Measurements from ENCODE around the gene SPOCK1. TPM values are rescaled to one million over a fixed set of nuclear protein-coding genes. Genes with fewer than 3 reads are reported as not detected.

SPOCK1 gene
- total RNA-seq, 1 donor from 2014 or later, result 28.6 TPM

- intact Hi-C loops (cut with micrococcal nuclease), result no loop called here
Observed at GRCh38 chr5:137200906-137201700, 298.0 kb downstream of the SPOCK1 start.

DNA sequence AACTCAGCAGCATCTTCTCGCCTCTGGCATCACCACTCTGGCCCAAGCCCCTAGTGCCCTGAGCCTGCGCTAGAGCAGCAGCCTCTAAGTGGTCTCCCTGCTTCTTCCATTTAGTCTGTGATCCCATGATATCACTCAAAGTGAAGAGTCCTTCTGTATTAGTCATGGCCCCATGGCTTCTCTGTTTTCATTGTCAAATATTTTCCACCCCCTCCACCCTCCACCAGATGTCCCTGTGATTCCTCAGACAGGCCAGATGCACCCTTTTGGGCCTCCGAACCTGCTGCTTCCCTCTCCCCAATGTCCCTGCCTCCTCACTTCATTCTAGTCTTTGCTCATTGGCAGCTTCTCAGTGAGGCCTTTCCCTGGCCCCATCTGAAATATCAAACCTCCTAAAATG is 299.2 kb downstream of the SPOCK1 start:
- no peaks in the 10 kb centered on the region for H3K4me1 ChIP-seq
- H3K27ac ChIP-seq (replicated peaks), result no peak overlapping the region
- no peak for TF ChIP-seq CTCF (IDR thresholded peaks at IDR 0.05; ENCODE audit: borderline replicate concordance)
- peaks cover 5% of the 10 kb centered on the region for H3K27me3 ChIP-seq (ENCODE audit: low read depth)
- H3K36me3 ChIP-seq, result no peaks in the 10 kb centered on the region
- no peak overlapping the region for H3K4me3 ChIP-seq
- DNase-seq, result no peak
- no peaks in the 10 kb centered on the region for H3K9me3 ChIP-seq (replicated peaks)
- intact Hi-C loops (cut with micrococcal nuclease), result no loop called here

More at GRCh38 chr5:137200906-137201700, 298.0 kb downstream of the SPOCK1 start:
- H3K36me3 ChIP-seq, result no peaks in the 10 kb centered on the region
- H3K27ac ChIP-seq (replicated peaks), result no peak overlapping the region
- TF ChIP-seq CTCF (IDR thresholded peaks at IDR 0.05; ENCODE audit: borderline replicate concordance), result no peak
- DNase-seq, result no peak
- H3K9me3 ChIP-seq (replicated peaks), result no peaks in the 10 kb centered on the region
- H3K27me3 ChIP-seq (ENCODE audit: low read depth), result peaks cover 5% of the 10 kb centered on the region
- H3K4me3 ChIP-seq, result no peak overlapping the region
- peaks cover 7% of the 10 kb centered on the region for H3K4me1 ChIP-seq

DNA sequence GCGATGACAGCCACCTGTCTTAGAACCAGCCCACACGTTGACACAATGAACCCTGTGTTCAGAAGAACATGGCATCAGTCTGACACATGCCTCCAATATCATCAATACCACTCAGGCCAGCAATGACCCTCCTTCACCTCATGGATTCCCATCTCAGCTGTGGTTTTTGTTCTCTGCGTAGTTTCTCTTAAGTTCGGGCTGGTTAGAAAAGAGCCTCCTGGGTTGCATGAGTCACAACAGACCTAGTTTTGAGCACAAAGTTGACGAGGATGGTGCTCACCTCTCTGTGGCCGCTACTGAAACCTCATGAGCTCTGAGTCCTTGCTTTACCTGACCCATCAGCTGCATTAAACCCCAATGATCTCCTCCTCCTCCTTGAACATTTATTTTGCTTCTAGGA is 299.9 kb downstream of the SPOCK1 start:
- no peak for DNase-seq
- no peaks in the 10 kb centered on the region for H3K36me3 ChIP-seq
- peaks cover 5% of the 10 kb centered on the region for H3K27me3 ChIP-seq (ENCODE audit: low read depth)
- no peak overlapping the region for H3K4me3 ChIP-seq
- no peaks in the 10 kb centered on the region for H3K9me3 ChIP-seq (replicated peaks)
- no peaks in the 10 kb centered on the region for H3K4me1 ChIP-seq
- H3K27ac ChIP-seq (replicated peaks), result no peak overlapping the region
- intact Hi-C loops (cut with micrococcal nuclease), result no loop called here
- TF ChIP-seq CTCF (IDR thresholded peaks at IDR 0.05; ENCODE audit: borderline replicate concordance), result no peak

DNA sequence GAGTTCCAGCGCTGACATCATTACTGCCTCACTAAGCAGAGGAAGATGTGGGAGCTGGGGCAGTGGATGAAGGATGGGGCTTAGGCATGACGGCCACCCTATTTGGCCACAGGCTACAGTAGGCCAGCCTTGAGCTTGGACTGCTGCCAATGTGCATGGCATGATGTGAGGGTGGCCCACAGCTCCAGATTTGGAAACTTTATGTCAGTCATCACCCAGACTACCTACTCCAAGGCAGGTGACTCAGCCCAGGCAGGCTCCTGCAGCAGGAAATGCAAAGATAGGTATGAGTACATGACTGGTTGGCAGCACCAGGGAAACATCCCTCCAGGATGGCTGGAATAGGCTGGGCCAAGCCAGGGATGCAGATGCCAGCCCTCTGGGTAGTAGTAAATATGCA is 303.6 kb downstream of the SPOCK1 start:
- H3K36me3 ChIP-seq, result no peaks in the 10 kb centered on the region
- H3K4me3 ChIP-seq, result no peak overlapping the region
- DNase-seq, result no peak
- no peak for TF ChIP-seq CTCF (IDR thresholded peaks at IDR 0.05; ENCODE audit: borderline replicate concordance)
- peaks cover 5% of the 10 kb centered on the region for H3K27me3 ChIP-seq (ENCODE audit: low read depth)
- intact Hi-C loops (cut with micrococcal nuclease), result no loop called here
- H3K4me1 ChIP-seq, result no peaks in the 10 kb centered on the region
- no peaks in the 10 kb centered on the region for H3K9me3 ChIP-seq (replicated peaks)
- H3K27ac ChIP-seq (replicated peaks), result no peak overlapping the region

DNA sequence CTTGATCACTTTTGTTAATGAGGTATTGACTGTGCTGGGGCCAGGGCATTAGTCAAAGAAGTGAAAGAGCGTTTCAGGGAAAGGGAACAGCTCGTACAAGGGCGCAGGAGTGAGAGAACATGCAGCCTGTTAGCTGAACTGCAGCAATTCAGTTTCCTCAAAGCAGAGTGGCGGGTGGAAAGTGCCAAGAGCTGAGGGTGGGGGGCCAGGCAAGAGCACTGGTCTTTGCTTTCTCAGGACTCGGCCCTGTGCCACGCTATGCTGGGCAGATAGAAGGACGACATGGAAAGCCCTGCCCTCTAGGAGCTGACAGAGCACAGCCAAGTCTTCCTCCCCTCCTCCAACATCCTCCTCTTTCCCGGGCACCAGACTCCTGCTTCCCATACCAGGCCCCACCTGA is 304.8 kb downstream of the SPOCK1 start:
- no peak for TF ChIP-seq CTCF (IDR thresholded peaks at IDR 0.05; ENCODE audit: borderline replicate concordance)
- H3K27me3 ChIP-seq (ENCODE audit: low read depth), result peaks cover 5% of the 10 kb centered on the region
- DNase-seq, result no peak
- H3K4me3 ChIP-seq, result no peak overlapping the region
- H3K27ac ChIP-seq (replicated peaks), result no peak overlapping the region
- H3K4me1 ChIP-seq, result no peaks in the 10 kb centered on the region
- H3K9me3 ChIP-seq (replicated peaks), result no peaks in the 10 kb centered on the region
- intact Hi-C loops (cut with micrococcal nuclease), result no loop called here
- H3K36me3 ChIP-seq, result no peaks in the 10 kb centered on the region

Data from left ventricle myocardium inferior (tissue), 1 donor.